Measurements from ENCODE around the gene MYBPC3. TPM values are rescaled to one million over a fixed set of nuclear protein-coding genes. Genes with fewer than 3 reads are reported as not detected.

The MYBPC3 gene
- total and polyA plus RNA-seq, 2 donors (not counting 3 experiments of a cell fraction or from before 2014, with no cell fraction given), result not detected

GRCh38 chr11:47388697-47389576 is 36.4 kb upstream of the MYBPC3 start:
- Histone ChIP-seq H3K4me3 (replicated peaks in 1 of 3; ENCODE audit: insufficient read depth in 1 of 3, low read depth in 1 of 3, low read length in 3 of 3) (no peak overlapping the region), H3K27ac (ENCODE audit: insufficient read depth, low read depth, low read length) (no peak overlapping the region), H3K4me1 (ENCODE audit: control insufficient read depth, extremely low read depth, insufficient read depth, low read length) (peaks cover 4% of the 10 kb centered on the region), H3K9me3 (replicated peaks; ENCODE audit: control insufficient read depth, insufficient read depth, low read length) (no peaks in the 10 kb centered on the region), H3K27me3 (ENCODE audit: control insufficient read depth in 2 of 2, insufficient read depth in 2 of 2, low read length in 2 of 2) (no peaks in the 10 kb centered on the region), H3K9ac (replicated peaks; ENCODE audit: extremely low read depth, insufficient read depth, low read length) (no peak overlapping the region), H3K4me2 (ENCODE audit: insufficient read depth, low read length) (no peak overlapping the region), H4K20me1 (replicated peaks; ENCODE audit: control insufficient read depth, extremely low read depth, insufficient read depth, low read length) (no peaks in the 10 kb centered on the region), H3K79me2 (ENCODE audit: control insufficient read depth, insufficient read depth, low read length) (no peaks in the 10 kb centered on the region), H3K36me3 (ENCODE audit: control insufficient read depth in 2 of 2, extremely low read depth in 1 of 2, insufficient read depth in 2 of 2, low read length in 2 of 2) (no peaks in the 10 kb centered on the region), H3K9me1 (replicated peaks; ENCODE audit: control insufficient read depth, extremely low read depth, insufficient read depth, low read length) (no peaks in the 10 kb centered on the region), H2AFZ (ENCODE audit: low read depth, low read length) (no peak overlapping the region)
- DNase-seq (ENCODE audit: low read depth, low spot score), result no peak
- ChIA-PET POLR2A (no interaction called here), CTCF (interaction anchor here (1.0 to 3.8 kb wide), 2 partner anchors 15 to 19 kb away, joined by 3 to 25 read pairs; no protein-coding TSS in a partner anchor)
- dilution Hi-C loops (cut with MboI; ENCODE audit: extremely low pct_ligation_motif_present, low sequenced_read_pairs), result no loop called here
- no peak for FAIRE-seq
- no TSS peak for BruUV-seq (replicated peaks)
- TF ChIP-seq GATA2 (IDR thresholded peaks at IDR 0.05; ENCODE audit: insufficient read depth, insufficient read length, low read depth, low read length), result no peak
- no peak for TF ChIP-seq MYC (IDR thresholded peaks at IDR 0.05; ENCODE audit: low read depth, low read length)
- intact Hi-C loops (cut with micrococcal nuclease), result no loop called here

- H2AFZ ChIP-seq (ENCODE audit: low read depth, low read length), result no peak overlapping the region
- no peak overlapping the region for H3K4me2 ChIP-seq (ENCODE audit: insufficient read depth, low read length)
- dilution Hi-C loops (cut with MboI; ENCODE audit: extremely low pct_ligation_motif_present, low sequenced_read_pairs), result no loop called here
- intact Hi-C loops (cut with micrococcal nuclease), result no loop called here
- no peak overlapping the region for H3K9ac ChIP-seq (replicated peaks; ENCODE audit: extremely low read depth, insufficient read depth, low read length)
- DNase-seq (ENCODE audit: low read depth, low spot score) (no peak), FAIRE-seq (no peak)
- H3K79me2 ChIP-seq (ENCODE audit: control insufficient read depth, insufficient read depth, low read length), result no peaks in the 10 kb centered on the region
- CTCF ChIA-PET, result interaction anchor here (0.8 to 3.8 kb wide), 2 partner anchors 14 to 17 kb away, joined by 3 to 25 read pairs; no protein-coding TSS in a partner anchor
- no peaks in the 10 kb centered on the region for H3K36me3 ChIP-seq (ENCODE audit: control insufficient read depth in 2 of 2, extremely low read depth in 1 of 2, insufficient read depth in 2 of 2, low read length in 2 of 2)
- H3K27ac ChIP-seq (ENCODE audit: insufficient read depth, low read depth, low read length), result no peak overlapping the region
- no peak overlapping the region for H3K4me3 ChIP-seq (replicated peaks in 1 of 3; ENCODE audit: insufficient read depth in 1 of 3, low read depth in 1 of 3, low read length in 3 of 3)
- no peaks in the 10 kb centered on the region for H3K9me3 ChIP-seq (replicated peaks; ENCODE audit: control insufficient read depth, insufficient read depth, low read length)
- no peaks in the 10 kb centered on the region for H4K20me1 ChIP-seq (replicated peaks; ENCODE audit: control insufficient read depth, extremely low read depth, insufficient read depth, low read length)
- BruUV-seq (replicated peaks), result no TSS peak
- POLR2A ChIA-PET, result no interaction called here
- TF ChIP-seq EZH2 (IDR thresholded peaks at IDR 0.05; ENCODE audit: borderline replicate concordance, low read depth, low read length, severe bottlenecking), result no peak
- TF ChIP-seq MYC (IDR thresholded peaks at IDR 0.05; ENCODE audit: low read depth, low read length), result no peak
- no peak for TF ChIP-seq MAX (IDR thresholded peaks at IDR 0.05; ENCODE audit: insufficient read depth, insufficient read length)
- no peak for TF ChIP-seq JUN (IDR thresholded peaks at IDR 0.05; ENCODE audit: borderline replicate concordance, insufficient read depth, insufficient read length, low read depth)
- TF ChIP-seq GATA2 (IDR thresholded peaks at IDR 0.05; ENCODE audit: insufficient read depth, insufficient read length, low read depth, low read length), result no peak
- TF ChIP-seq POLR2AphosphoS5 (IDR thresholded peaks at IDR 0.05; ENCODE audit: insufficient read depth, low read depth, low read length), result no peak
- TF ChIP-seq CTCF (IDR thresholded peaks at IDR 0.05; ENCODE audit: extremely low read depth in 1 of 2, insufficient read depth in 1 of 2, low read depth in 1 of 2, low read length in 2 of 2), result no peak
- no peak for TF ChIP-seq FOS (IDR thresholded peaks at IDR 0.05; ENCODE audit: borderline replicate concordance, insufficient read depth, low read length)
- TF ChIP-seq POLR2A (IDR thresholded peaks at IDR 0.05; ENCODE audit: low read depth, low read length), result no peak
- H3K9me1 ChIP-seq (replicated peaks; ENCODE audit: control insufficient read depth, extremely low read depth, insufficient read depth, low read length), result no peaks in the 10 kb centered on the region
- no peaks in the 10 kb centered on the region for H3K4me1 ChIP-seq (ENCODE audit: control insufficient read depth, extremely low read depth, insufficient read depth, low read length)
- no peaks in the 10 kb centered on the region for H3K27me3 ChIP-seq (ENCODE audit: control insufficient read depth in 2 of 2, insufficient read depth in 2 of 2, low read length in 2 of 2)
Measured at GRCh38 chr11:47387944-47388696, 35.6 kb upstream of the MYBPC3 start.

Data from endothelial cell of umbilical vein (primary cell).